ENCODE data around the gene CHST1. TPM values are rescaled to one million over a fixed set of nuclear protein-coding genes. Genes with fewer than 3 reads are reported as not detected.

The CHST1 gene
- total RNA-seq, 2 donors from 2014 or later, result 3.3 to 5.2 TPM

GRCh38 chr11:45618897-45619296 is 46.5 kb downstream of the CHST1 start:
- intact Hi-C loops (cut with DNase I), result no loop called here
- DNase-seq (ENCODE audit: low spot score), result no peak

DNA sequence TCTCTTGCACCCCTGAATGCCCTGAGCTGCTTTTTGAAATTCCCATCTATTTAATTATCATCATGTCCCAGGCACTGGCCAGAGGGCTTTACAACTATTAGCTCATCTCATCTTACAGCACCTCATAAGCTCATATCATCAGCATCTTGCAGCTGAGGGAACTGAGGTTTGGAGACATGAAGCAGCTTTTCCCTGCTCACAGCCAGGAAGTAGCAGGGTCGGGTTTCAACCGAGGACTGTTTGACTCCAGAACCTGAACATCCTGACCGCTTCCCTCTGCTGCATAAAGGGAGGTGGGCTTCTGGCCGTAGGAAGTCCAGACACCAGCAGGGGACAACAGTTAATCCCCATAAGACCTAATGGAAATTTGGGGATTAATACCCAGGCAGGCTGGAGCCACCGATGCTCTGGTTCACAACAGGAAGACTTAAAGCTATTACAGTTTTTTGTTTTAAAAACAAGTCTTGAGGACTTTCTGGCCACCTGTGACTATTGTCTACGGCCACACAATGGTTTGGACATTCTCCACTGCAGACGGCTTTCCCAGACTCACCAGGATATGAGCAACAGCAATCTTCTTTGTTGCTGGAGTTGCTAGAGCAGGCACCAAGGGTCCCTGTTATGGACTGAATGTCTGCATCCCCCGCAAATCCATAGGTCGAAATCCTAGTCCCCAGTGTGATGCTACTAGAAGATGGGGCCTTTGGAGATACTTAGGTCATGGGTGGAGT is 47.4 kb downstream of the CHST1 start:
- intact Hi-C loops (cut with DNase I), result no loop called here
- no peak for DNase-seq (ENCODE audit: low spot score)

- peak; percentile 65 for DNase-seq (ENCODE audit: low spot score)
- intact Hi-C loops (cut with DNase I), result no loop called here
Observed at GRCh38 chr11:45616802-45617549, 48.4 kb downstream of the CHST1 start.

DNA sequence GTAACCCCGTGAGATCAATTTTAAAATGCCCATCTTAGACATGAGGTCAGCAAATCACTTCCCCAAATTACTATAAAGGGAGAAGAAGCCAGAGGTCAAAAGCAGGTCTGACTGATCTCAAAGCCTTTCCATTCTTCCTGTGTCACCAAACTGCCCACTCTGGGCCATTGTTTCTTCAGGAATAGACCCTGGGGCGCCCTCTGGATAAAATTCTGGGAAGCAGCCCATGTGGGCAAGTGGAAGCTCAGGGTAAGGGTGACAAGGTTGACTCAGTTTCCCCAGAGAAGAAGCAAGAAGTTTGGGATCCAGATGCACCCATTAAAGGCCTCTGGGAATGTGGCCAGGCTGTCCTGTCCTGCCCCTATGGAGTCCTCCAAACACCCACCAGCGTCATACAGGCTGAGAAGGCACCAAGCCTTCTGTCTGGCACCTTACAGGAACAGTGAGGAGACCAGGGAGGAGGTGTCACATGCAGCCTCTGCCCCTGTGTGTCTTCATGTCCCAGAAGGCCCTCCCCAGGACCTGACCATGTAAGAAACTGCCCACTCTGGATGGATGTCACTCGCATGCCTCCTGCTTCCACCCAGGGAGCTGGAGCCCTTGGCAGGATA is 50.1 kb downstream of the CHST1 start:
- intact Hi-C loops (cut with DNase I), result no loop called here
- peak; percentile 53 for DNase-seq (ENCODE audit: low spot score)

DNA sequence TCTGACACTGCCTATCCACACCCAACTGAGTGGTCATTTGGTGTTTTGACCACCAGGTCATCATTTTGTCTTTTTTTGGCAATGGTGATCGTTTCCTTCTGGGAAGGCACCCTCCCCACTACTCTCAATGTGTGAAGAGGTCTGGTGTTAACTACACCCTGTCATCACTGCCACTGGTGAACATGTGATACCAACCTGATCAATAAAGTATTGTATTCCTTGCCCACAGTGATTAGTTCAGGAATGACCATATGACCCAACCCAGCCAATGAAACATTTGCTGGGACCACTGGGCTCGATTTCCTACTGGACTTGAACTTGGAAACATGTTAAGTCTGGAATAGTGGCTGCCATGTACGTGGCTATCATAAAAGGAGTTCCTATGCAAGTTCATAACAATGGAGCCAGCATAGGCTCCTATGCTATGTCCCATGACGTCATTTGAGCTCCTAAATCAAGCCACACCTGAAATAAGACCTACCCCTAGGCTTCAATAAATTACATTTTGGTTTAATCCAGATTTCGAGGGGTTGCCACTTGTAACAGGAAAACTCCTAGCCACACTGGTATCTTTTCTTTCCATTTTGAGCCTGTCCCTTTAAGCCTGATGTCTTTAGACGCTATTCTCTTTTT is 51.1 kb downstream of the CHST1 start:
- no peak for DNase-seq (ENCODE audit: low spot score)
- intact Hi-C loops (cut with DNase I), result no loop called here

DNA sequence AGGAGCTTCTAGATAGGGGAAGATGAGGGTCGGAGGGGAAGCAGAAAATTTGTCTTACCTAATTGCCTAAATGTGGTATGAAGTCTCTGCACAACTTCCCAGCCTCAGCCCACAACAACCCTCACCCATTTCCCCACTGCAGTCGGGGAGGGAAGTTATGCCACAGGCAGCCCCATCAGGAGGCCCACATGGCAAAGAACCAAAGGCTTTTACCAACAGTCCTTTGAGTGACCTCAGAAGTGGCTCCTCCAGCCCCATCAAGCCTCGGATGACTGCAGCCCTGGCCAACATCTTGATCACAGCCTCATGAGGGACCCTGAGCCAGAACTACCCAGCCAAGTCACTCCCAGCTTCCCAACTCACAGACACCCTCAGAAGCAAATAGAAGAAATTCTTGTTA is 54.8 kb downstream of the CHST1 start:
- DNase-seq (ENCODE audit: low spot score), result peak; percentile 78
- intact Hi-C loops (cut with DNase I), result no loop called here

GRCh38 chr11:45609902-45610301 is 55.5 kb downstream of the CHST1 start:
- DNase-seq (ENCODE audit: low spot score), result peak; percentile 63
- intact Hi-C loops (cut with DNase I), result no loop called here

GRCh38 chr11:45609337-45609736 is 56.1 kb downstream of the CHST1 start:
- DNase-seq (ENCODE audit: low spot score), result no peak
- intact Hi-C loops (cut with DNase I), result no loop called here

- intact Hi-C loops (cut with DNase I), result no loop called here
- peak; percentile 58 for DNase-seq (ENCODE audit: low spot score)
Observed at GRCh38 chr11:45607995-45608394, 57.4 kb downstream of the CHST1 start.

DNA sequence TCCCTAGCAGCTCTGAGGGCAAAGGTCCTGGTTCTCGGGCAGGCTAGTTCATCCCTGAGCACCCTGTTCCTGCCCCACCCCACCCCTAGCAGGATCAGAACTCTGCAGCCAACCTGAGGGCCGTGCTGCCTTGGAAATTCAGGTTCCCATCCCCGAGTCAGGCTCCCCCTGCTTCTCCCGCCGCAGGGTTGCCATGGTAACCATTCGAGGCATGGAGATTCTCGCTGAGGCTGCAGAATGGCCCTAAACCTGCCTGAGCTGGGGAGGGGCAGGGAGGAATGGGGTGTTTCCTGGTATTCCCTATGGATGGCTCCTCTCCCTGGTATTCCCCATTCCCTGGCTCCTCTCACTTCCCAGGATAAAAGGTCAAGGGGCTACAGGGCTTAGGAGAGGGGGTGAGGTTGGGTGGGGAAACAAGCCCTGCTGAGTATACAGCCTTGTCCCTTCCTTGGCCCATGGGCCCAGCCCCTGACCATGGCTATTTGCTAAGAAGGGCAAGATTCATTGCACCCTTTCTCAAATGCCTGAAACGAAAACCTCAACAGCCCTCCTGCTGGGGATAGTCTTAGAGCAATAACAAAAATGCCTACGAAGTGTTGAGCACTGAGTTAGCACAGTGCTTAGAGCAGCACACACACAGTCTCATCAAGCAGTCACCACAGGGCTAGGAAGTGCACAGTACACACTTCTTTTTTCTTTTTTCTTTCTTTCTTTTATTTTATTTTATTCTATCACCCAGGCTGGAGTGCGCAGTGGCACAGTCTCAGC is 58.7 kb downstream of the CHST1 start:
- DNase-seq (ENCODE audit: low spot score), result no peak
- intact Hi-C loops (cut with DNase I), result no loop called here

DNA sequence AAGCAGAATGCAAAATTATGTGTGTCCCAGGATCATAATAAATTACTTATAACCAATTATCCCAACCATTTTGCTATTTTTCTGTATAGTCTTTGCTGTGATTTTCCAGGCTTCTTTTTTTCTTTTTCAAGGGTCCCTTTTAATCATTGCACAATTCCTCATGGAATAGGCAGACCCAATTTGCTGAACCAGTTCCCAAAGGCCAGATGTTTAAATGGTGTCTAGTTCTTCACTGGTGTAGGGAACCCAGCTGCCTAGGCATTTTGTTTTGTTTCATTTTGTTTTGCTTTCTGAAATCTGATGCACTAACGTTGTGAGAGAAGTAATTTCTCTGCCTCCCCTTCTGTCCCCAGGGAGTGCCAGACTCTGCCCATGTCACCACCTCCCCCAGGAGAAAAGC is 60.4 kb downstream of the CHST1 start:
- intact Hi-C loops (cut with DNase I), result no loop called here
- DNase-seq (ENCODE audit: low spot score), result no peak

- intact Hi-C loops (cut with DNase I), result no loop called here
- no peak for DNase-seq (ENCODE audit: low spot score)
Observed at GRCh38 chr11:45603946-45604682, 61.3 kb downstream of the CHST1 start.

DNA sequence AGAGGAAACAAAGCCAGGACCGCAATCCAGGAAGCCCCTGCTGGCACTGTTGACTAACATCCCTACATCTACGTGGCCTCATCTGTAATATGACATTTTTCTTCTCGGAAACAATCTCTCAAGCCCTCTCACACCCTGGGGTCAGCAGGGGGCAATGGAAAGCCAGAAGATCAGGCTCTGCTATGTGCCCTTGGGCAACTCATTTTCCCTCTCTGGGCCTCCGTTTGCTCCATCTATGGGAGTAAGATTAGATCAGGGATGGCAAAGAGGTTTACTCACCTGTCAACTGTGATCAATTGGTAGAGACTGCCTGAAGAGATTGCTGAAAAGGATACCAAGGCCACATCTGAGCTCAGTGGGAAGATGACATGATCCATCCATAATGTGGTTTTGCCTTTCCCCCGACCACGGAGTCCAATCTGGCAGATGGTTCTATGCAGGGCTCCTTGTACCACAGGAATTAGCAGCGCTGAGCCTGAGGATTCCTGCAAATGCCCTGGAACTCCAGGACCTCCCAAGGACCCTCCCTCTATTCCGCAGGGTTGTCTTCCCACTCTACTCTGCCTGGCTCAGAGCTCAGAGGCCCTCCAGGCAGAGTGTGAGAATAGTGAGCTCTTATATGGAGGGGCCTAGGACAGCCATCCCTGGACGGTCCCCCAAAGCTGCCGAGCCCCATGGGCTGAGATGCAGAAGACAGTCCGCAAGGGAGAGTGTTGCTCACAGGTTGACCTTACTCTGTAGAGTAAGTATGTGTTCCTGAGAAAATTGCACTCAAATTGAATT is 66.1 kb downstream of the CHST1 start:
- intact Hi-C loops (cut with DNase I), result no loop called here
- DNase-seq (ENCODE audit: low spot score), result no peak

Small RNA genes within 50 kb of the gene (microRNA-seq; reads per million reads assigned to microRNA genes)
- 0 reads per million in 2 donors for gene MIR7154 (ENCODE audit: borderline microRNAs expressed in 2 of 2)

Other genes with a start within 250 kb of the CHST1 start
- gene SLC35C1, start 139.5 kb upstream of the CHST1 start, total RNA-seq, result 10 to 100 TPM; 13.4 to 13.6 TPM
- gene CRY2, start 181.9 kb upstream of the CHST1 start, total RNA-seq, result 10 to 100 TPM; 32.2 to 49.5 TPM
- gene MAPK8IP1, start 220.0 kb upstream of the CHST1 start, total RNA-seq, result 10 to 100 TPM in 1 of 2 donors, 1 to 10 TPM in 1; 8.5 to 10.9 TPM
- gene FREY1, start 241.6 kb upstream of the CHST1 start, total RNA-seq, result under 1 TPM in 1 of 2 donors, not detected in 1; 0.57 TPM

All from posterior vena cava (tissue), 2 donors.